C4-2B (cell line): Measurements from ENCODE around the gene NFYC.

ENCODE experiments used
- CTCF ChIP-seq: fragments of 450-650 bp; conservative IDR thresholded peaks from 2 replicates; pipeline ENCODE4 v1.5.1; 2017; ENCODE audit warnings: mild to moderate bottlenecking
- ZFX ChIP-seq: fragments of 450-650 bp; IDR thresholded peaks from 2 replicates; pipeline ENCODE4 v1.6.1; 2017

GRCh38 chr1:40796939-40797667 lies 105.6 kb downstream of the NFYC start:
- TF ChIP-seq CTCF: no peak
- TF ChIP-seq ZFX: no peak
